ENCODE measurements around the gene C20orf204. TPM values are rescaled to one million over a fixed set of nuclear protein-coding genes. Genes with fewer than 3 reads are reported as not detected.
A peak's percentile ranks its signal among the peaks of the same experiment; 100 is the strongest.

Gene C20orf204
- total RNA-seq, 1 donor from 2014 or later: 2.2 TPM

GRCh38 chr20:64033981-64034493, 1.9 kb upstream of the C20orf204 start:
- no peak overlapping the region for H3K4me3 Mint-ChIP-seq
- ATAC-seq (ENCODE audit: low read depth) (no peak), DNase-seq (no peak)
- intact Hi-C loops (cut with micrococcal nuclease): no loop called here
- H3K36me3 Mint-ChIP-seq (ENCODE audit: low read depth): peaks cover 55% of the 10 kb centered on the region
- H3K4me1 Mint-ChIP-seq: peaks cover 6% of the 10 kb centered on the region
- H3K27me3 Mint-ChIP-seq: peaks cover 3% of the 10 kb centered on the region
- CTCF ChIA-PET: no interaction called here
- H3K9me3 Mint-ChIP-seq: no peaks in the 10 kb centered on the region
- no peak for TF ChIP-seq CTCF (IDR thresholded peaks at IDR 0.05)
- POLR2A ChIA-PET: no interaction called here
- no peak overlapping the region for H3K27ac Mint-ChIP-seq

GRCh38 chr20:64035066-64035932, 683 bp upstream of the C20orf204 start:
- ATAC-seq (ENCODE audit: low read depth): no peak
- DNase-seq: no peak
- Mint-ChIP-seq H3K9me3 (no peaks in the 10 kb centered on the region), H3K4me1 (peaks cover 12% of the 10 kb centered on the region), H3K36me3 (ENCODE audit: low read depth) (peaks cover 42% of the 10 kb centered on the region), H3K27ac (peak overlapping the region; percentile 30), H3K4me3 (no peak overlapping the region), H3K27me3 (peaks cover 8% of the 10 kb centered on the region)
- POLR2A ChIA-PET: no interaction called here
- no peak for TF ChIP-seq CTCF (IDR thresholded peaks at IDR 0.05)
- CTCF ChIA-PET: interaction anchor here (1.1 kb wide), 1 partner anchor 49 kb away, joined by 3 read pairs; the partner anchor contains the start of gene LKAAEAR1
- intact Hi-C loops (cut with micrococcal nuclease): loop anchor here (5.0 kb wide), 2 partner anchors 67 to 498 kb away; partner anchors contain the start of gene PTK6

DNA sequence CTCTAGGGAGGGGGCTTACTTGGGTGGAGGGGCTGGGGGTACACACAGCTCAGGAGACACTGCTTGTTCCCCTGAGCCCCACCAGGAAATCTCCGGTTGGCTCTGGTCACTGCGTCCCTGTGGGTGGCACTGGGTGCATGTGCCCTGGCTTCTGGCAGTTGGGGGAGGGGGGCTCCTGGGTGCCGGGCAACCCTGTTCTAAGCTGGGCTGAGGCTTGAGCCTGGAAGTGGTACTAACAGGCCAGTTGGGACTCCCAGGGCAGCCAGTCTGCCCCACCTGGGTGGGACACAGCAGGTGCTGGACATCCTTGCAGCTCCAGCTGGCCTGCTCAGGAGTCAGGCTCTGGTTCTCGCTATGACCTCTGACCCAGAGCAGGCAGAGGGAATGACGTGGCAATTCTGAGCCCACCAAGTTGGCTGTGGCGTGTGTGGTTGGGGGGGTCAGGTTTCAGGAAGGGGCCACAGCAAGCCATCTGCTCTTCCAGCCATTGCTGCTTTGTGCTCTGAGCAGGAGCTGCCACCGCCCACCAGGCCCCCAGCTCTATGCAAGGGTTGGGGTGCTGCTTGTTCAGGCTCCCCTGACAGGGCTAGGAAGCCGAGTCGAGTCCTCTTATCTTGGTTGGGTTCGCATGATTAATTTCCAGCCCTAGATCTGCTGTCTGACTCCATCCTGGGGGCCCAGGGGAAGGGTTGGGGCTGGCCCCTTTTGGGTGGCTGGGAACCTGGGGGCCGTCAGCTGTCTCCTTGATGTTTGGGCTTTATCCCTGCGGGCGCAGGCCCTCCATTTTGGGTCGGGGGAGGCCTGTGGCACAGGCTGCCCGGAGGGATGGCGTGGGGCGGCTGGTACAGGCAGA, 590 bp downstream of the C20orf204 start:
- no peak overlapping the region for H3K27ac Mint-ChIP-seq
- POLR2A ChIA-PET: interaction anchor here (3.4 kb wide), 1 partner anchor 56 kb away, joined by 18 read pairs; the partner anchor contains the start of gene PRPF6
- H3K4me1 Mint-ChIP-seq: peaks cover 13% of the 10 kb centered on the region
- DNase-seq (no peak), ATAC-seq (ENCODE audit: low read depth) (no peak)
- H3K36me3 Mint-ChIP-seq (ENCODE audit: low read depth): peaks cover 32% of the 10 kb centered on the region
- CTCF ChIA-PET: interaction anchor here (1.1 to 4.9 kb wide), 3 partner anchors 48 to 84 kb away, joined by 3 to 57 read pairs (median 18); partner anchors contain the start of genes LKAAEAR1 and PRPF6
- intact Hi-C loops (cut with micrococcal nuclease): loop anchor here (5.0 kb wide), 2 partner anchors 66 to 499 kb away; partner anchors contain the start of gene PTK6
- H3K27me3 Mint-ChIP-seq: peaks cover 9% of the 10 kb centered on the region
- no peak for TF ChIP-seq CTCF (IDR thresholded peaks at IDR 0.05)
- no peaks in the 10 kb centered on the region for H3K9me3 Mint-ChIP-seq
- H3K4me3 Mint-ChIP-seq: no peak overlapping the region

DNA sequence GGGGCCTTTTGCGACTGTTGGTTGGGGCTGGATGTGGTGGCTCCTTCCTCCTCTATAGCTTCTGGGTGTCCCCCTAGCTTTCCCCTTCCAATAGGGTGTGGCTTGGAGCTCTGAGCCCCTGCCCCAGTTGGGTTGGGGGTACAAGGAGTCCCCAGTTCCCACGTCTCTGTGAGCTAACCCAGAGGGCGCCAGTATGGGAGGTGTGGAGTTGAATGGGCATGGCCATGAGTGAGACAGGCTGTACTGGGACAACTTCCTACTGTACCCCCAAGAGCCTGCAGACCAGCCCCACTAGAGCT, 1.2 kb downstream of the C20orf204 start:
- intact Hi-C loops (cut with micrococcal nuclease): loop anchor here (5.0 kb wide), 2 partner anchors 65 to 500 kb away; partner anchors contain the start of gene PTK6
- H3K27ac Mint-ChIP-seq: no peak overlapping the region
- TF ChIP-seq CTCF (IDR thresholded peaks at IDR 0.05): no peak
- peaks cover 16% of the 10 kb centered on the region for H3K4me1 Mint-ChIP-seq
- H3K27me3 Mint-ChIP-seq: peaks cover 9% of the 10 kb centered on the region
- POLR2A ChIA-PET: interaction anchor here (3.4 kb wide), 1 partner anchor 56 kb away, joined by 18 read pairs; the partner anchor contains the start of gene PRPF6
- no peak for ATAC-seq (ENCODE audit: low read depth)
- no peak for DNase-seq
- H3K9me3 Mint-ChIP-seq: no peaks in the 10 kb centered on the region
- H3K36me3 Mint-ChIP-seq (ENCODE audit: low read depth): peaks cover 26% of the 10 kb centered on the region
- CTCF ChIA-PET: interaction anchor here (4.1 to 4.9 kb wide), 2 partner anchors 57 to 83 kb away, joined by 18 to 57 read pairs; partner anchors contain the start of gene PRPF6
- no peak overlapping the region for H3K4me3 Mint-ChIP-seq
